ENCODE measurements around the gene VAV1. TPM values are rescaled to one million over a fixed set of nuclear protein-coding genes. Genes with fewer than 3 reads are reported as not detected.

VAV1 gene
- total RNA-seq, 1 experiment from 2014 or later: 0.83 TPM

DNA sequence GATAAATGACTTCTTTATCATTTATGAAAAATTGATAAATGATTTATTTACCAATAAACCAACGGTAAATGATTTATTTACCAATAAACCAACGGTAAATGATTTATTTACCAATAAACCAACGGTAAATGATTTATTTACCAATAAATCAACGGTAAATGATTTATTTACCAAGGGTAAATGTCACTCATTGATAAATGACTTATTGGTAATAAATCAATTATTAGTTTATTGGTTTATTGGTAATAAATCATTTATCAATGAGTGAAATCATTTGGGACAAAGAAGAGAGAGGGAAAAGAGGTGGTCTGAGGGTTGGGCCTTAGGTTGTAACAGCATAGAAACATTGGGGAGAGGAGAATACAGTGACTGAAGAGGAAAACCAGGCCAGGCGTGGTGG is 21.5 kb downstream of the VAV1 start:
- no peak for DNase-seq (ENCODE audit: low spot score)
- peaks cover 53% of the 10 kb centered on the region for H3K9me3 Mint-ChIP-seq
- no peaks in the 10 kb centered on the region for H3K4me1 Mint-ChIP-seq

GRCh38 chr19:6794686-6795431 is 22.4 kb downstream of the VAV1 start:
- DNase-seq (ENCODE audit: low spot score) (no peak), ATAC-seq (no peak; the same call in 1 of the 2 replicates)
- peaks cover 36% of the 10 kb centered on the region for H3K36me3 Mint-ChIP-seq
- H3K9me3 Mint-ChIP-seq: peaks cover 49% of the 10 kb centered on the region
- ChIA-PET POLR2A (no interaction called here), CTCF (no interaction called here)
- H3K27me3 Mint-ChIP-seq (ENCODE audit: low read depth): peaks cover 18% of the 10 kb centered on the region
- no peak overlapping the region for H3K27ac Mint-ChIP-seq
- H3K4me3 Mint-ChIP-seq: no peak overlapping the region
- no peaks in the 10 kb centered on the region for H3K4me1 Mint-ChIP-seq
- no peak for TF ChIP-seq NR2C2 (CRISPR knock-in tag; IDR thresholded peaks at IDR 0.05)
- TF ChIP-seq, protein P1, sequence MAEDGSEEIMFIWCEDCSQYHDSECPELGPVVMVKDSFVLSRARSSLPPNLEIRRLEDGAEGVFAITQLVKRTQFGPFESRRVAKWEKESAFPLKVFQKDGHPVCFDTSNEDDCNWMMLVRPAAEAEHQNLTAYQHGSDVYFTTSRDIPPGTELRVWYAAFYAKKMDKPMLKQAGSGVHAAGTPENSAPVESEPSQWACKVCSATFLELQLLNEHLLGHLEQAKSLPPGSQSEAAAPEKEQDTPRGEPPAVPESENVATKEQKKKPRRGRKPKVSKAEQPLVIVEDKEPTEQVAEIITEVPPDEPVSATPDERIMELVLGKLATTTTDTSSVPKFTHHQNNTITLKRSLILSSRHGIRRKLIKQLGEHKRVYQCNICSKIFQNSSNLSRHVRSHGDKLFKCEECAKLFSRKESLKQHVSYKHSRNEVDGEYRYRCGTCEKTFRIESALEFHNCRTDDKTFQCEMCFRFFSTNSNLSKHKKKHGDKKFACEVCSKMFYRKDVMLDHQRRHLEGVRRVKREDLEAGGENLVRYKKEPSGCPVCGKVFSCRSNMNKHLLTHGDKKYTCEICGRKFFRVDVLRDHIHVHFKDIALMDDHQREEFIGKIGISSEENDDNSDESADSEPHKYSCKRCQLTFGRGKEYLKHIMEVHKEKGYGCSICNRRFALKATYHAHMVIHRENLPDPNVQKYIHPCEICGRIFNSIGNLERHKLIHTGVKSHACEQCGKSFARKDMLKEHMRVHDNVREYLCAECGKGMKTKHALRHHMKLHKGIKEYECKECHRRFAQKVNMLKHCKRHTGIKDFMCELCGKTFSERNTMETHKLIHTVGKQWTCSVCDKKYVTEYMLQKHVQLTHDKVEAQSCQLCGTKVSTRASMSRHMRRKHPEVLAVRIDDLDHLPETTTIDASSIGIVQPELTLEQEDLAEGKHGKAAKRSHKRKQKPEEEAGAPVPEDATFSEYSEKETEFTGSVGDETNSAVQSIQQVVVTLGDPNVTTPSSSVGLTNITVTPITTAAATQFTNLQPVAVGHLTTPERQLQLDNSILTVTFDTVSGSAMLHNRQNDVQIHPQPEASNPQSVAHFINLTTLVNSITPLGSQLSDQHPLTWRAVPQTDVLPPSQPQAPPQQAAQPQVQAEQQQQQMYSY (CRISPR knock-in tag; IDR thresholded peaks at IDR 0.05): no peak
- no peak for TF ChIP-seq NR3C1 (CRISPR knock-in tag; conservative IDR thresholded peaks at IDR 0.05; ENCODE audit: low read depth)
- TF ChIP-seq, protein P2, sequence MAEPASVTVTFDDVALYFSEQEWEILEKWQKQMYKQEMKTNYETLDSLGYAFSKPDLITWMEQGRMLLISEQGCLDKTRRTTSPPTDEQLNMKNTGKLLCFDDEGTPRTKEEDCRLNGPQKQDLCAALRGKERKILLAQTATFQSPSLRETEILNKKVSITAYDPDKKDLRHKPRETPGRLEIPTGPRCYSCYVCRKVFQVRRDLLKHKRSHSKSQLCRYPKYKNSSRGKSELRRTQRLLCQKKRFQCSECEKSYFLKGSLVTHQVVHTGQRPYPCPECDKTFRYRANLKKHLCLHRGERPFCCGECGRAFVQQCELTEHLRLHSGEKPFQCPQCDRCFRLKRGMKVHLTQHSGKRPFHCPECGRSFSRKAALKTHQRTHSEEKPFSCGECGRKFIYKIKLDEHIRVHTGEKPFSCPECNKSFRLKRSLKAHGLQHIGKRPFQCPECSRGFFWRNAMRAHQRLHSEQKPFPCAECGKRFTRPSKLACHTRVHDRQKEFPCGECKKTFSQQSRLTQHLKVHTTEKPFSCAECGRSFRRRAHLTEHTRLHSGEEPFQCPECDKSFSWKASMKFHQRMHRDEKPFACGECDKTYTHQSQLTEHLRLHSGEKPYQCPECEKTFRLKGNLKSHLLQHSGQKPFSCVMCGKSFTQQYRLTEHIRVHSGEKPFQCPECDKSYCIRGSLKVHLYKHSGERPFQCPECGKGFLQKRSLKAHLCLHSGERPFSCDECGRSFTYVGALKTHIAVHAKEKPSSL (CRISPR knock-in tag; conservative IDR thresholded peaks at IDR 0.05): no peak
- no peak for TF ChIP-seq USF1 (CRISPR knock-in tag; IDR thresholded peaks at IDR 0.05)
- no peak for TF ChIP-seq E2F4 (CRISPR knock-in tag; IDR thresholded peaks at IDR 0.05; ENCODE audit: borderline replicate concordance, low read depth)
- TF ChIP-seq ZMAT4 (CRISPR knock-in tag; IDR thresholded peaks at IDR 0.05): no peak
- no peak for TF ChIP-seq ATF3 (CRISPR knock-in tag; conservative IDR thresholded peaks at IDR 0.05)
- no peak for TF ChIP-seq KAT7 (CRISPR knock-in tag; IDR thresholded peaks at IDR 0.05; ENCODE audit: borderline replicate concordance)
- TF ChIP-seq, protein P3, sequence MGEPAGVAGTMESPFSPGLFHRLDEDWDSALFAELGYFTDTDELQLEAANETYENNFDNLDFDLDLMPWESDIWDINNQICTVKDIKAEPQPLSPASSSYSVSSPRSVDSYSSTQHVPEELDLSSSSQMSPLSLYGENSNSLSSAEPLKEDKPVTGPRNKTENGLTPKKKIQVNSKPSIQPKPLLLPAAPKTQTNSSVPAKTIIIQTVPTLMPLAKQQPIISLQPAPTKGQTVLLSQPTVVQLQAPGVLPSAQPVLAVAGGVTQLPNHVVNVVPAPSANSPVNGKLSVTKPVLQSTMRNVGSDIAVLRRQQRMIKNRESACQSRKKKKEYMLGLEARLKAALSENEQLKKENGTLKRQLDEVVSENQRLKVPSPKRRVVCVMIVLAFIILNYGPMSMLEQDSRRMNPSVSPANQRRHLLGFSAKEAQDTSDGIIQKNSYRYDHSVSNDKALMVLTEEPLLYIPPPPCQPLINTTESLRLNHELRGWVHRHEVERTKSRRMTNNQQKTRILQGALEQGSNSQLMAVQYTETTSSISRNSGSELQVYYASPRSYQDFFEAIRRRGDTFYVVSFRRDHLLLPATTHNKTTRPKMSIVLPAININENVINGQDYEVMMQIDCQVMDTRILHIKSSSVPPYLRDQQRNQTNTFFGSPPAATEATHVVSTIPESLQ (CRISPR knock-in tag; IDR thresholded peaks at IDR 0.05): no peak
- TF ChIP-seq CBFB (CRISPR knock-in tag; IDR thresholded peaks at IDR 0.05; ENCODE audit: low read depth): no peak

More for the DNA sequence above, 21.5 kb downstream of the VAV1 start:
- peaks cover 36% of the 10 kb centered on the region for H3K36me3 Mint-ChIP-seq
- ChIA-PET POLR2A (no interaction called here), CTCF (no interaction called here)
- H3K27me3 Mint-ChIP-seq (ENCODE audit: low read depth): peaks cover 18% of the 10 kb centered on the region
- no peak overlapping the region for H3K4me3 Mint-ChIP-seq
- TF ChIP-seq TP53 (CRISPR knock-in tag; IDR thresholded peaks at IDR 0.05): no peak
- no peak for TF ChIP-seq SP1 (CRISPR knock-in tag; conservative IDR thresholded peaks at IDR 0.05)
- TF ChIP-seq, protein P4, sequence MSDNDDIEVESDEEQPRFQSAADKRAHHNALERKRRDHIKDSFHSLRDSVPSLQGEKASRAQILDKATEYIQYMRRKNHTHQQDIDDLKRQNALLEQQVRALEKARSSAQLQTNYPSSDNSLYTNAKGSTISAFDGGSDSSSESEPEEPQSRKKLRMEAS (CRISPR knock-in tag; IDR thresholded peaks at IDR 0.05): no peak
- no peak for TF ChIP-seq NFE2L1 (CRISPR knock-in tag; IDR thresholded peaks at IDR 0.05)
- TF ChIP-seq RELA (CRISPR knock-in tag; IDR thresholded peaks at IDR 0.05; ENCODE audit: borderline replicate concordance): no peak
- TF ChIP-seq, protein P5, sequence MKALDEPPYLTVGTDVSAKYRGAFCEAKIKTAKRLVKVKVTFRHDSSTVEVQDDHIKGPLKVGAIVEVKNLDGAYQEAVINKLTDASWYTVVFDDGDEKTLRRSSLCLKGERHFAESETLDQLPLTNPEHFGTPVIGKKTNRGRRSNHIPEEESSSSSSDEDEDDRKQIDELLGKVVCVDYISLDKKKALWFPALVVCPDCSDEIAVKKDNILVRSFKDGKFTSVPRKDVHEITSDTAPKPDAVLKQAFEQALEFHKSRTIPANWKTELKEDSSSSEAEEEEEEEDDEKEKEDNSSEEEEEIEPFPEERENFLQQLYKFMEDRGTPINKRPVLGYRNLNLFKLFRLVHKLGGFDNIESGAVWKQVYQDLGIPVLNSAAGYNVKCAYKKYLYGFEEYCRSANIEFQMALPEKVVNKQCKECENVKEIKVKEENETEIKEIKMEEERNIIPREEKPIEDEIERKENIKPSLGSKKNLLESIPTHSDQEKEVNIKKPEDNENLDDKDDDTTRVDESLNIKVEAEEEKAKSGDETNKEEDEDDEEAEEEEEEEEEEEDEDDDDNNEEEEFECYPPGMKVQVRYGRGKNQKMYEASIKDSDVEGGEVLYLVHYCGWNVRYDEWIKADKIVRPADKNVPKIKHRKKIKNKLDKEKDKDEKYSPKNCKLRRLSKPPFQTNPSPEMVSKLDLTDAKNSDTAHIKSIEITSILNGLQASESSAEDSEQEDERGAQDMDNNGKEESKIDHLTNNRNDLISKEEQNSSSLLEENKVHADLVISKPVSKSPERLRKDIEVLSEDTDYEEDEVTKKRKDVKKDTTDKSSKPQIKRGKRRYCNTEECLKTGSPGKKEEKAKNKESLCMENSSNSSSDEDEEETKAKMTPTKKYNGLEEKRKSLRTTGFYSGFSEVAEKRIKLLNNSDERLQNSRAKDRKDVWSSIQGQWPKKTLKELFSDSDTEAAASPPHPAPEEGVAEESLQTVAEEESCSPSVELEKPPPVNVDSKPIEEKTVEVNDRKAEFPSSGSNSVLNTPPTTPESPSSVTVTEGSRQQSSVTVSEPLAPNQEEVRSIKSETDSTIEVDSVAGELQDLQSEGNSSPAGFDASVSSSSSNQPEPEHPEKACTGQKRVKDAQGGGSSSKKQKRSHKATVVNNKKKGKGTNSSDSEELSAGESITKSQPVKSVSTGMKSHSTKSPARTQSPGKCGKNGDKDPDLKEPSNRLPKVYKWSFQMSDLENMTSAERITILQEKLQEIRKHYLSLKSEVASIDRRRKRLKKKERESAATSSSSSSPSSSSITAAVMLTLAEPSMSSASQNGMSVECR (CRISPR knock-in tag; IDR thresholded peaks at IDR 0.05; ENCODE audit: borderline replicate concordance): no peak
- H3K27ac Mint-ChIP-seq: no peak overlapping the region
- no peak for ATAC-seq
